Astrocyte (in vitro differentiated cells and primary cell): ENCODE results near the gene C20orf96. TPM values are rescaled to one million over a fixed set of nuclear protein-coding genes. Genes with fewer than 3 reads are reported as not detected.

ENCODE experiments used
- DNase-seq: peaks from one replicate; pipeline ENCODE4 v3.0.0-alpha.2; 2010; ENCODE audit warnings: low read depth
- FAIRE-seq: peaks from 2 replicates; lab custom pipeline; 2011; peaks lifted over from hg19 to GRCh38; lab: Jason Lieb, UNC
- H2AFZ ChIP-seq: 2 replicates; pipeline ENCODE4 v1.6.0; 2012; ENCODE audit warnings: low read depth, low read length, inconsistent platforms
- H3K27ac ChIP-seq: 2 replicates; pipeline ENCODE4 v1.5.1; 2011; ENCODE audit warnings: low read depth, low read length, inconsistent platforms
- H3K27me3 ChIP-seq: 2 replicates; pipeline ENCODE4 v1.6.0; 2011; ENCODE audit warnings: low read length, inconsistent platforms; ENCODE audit not compliant: insufficient read depth
- H3K36me3 ChIP-seq: 2 replicates; pipeline ENCODE4 v1.5.1; 2011; ENCODE audit warnings: low read length, inconsistent platforms; ENCODE audit not compliant: insufficient read depth
- H3K4me1 ChIP-seq: 2 replicates; pipeline ENCODE4 v1.5.1; 2011; ENCODE audit warnings: low read length, inconsistent platforms; ENCODE audit not compliant: insufficient read depth
- H3K4me2 ChIP-seq: 2 replicates; pipeline ENCODE4 v1.6.0; 2012; ENCODE audit warnings: low read length, inconsistent platforms
- H3K4me3 ChIP-seq: 2 replicates; pipeline ENCODE4 v1.5.1; 2011; ENCODE audit warnings: low read depth, mild to moderate bottlenecking, low read length, inconsistent platforms; ENCODE audit not compliant: insufficient read depth
- H3K79me2 ChIP-seq: 2 replicates; pipeline ENCODE4 v1.6.0; 2012; ENCODE audit warnings: mild to moderate bottlenecking, low read length, inconsistent platforms; ENCODE audit not compliant: insufficient read depth
- H3K9ac ChIP-seq: 2 replicates; pipeline ENCODE4 v1.6.0; 2012; ENCODE audit warnings: mild to moderate bottlenecking, low read length, inconsistent platforms
- H3K9me3 ChIP-seq: 2 replicates; pipeline ENCODE4 v1.5.1; 2012; ENCODE audit warnings: low read depth, mild to moderate bottlenecking, low read length, inconsistent platforms; ENCODE audit not compliant: insufficient read depth
- H4K20me1 ChIP-seq: 2 replicates; pipeline ENCODE4 v1.6.0; 2012; ENCODE audit warnings: low read length, inconsistent platforms; ENCODE audit not compliant: insufficient read depth
- H3K27ac Mint-ChIP-seq: one replicate; pipeline ENCODE4 v1.8.0; 2021; ENCODE audit warnings: mild to moderate bottlenecking, mixed read lengths; ENCODE audit not compliant: unreplicated experiment
- H3K27me3 Mint-ChIP-seq: one replicate; pipeline ENCODE4 v1.8.0; 2021; ENCODE audit warnings: low read depth, mixed read lengths; ENCODE audit not compliant: unreplicated experiment
- H3K36me3 Mint-ChIP-seq: one replicate; pipeline ENCODE4 v1.8.0; 2021; ENCODE audit warnings: low read depth, mixed read lengths; ENCODE audit not compliant: unreplicated experiment
- H3K4me1 Mint-ChIP-seq: one replicate; pipeline ENCODE4 v1.8.0; 2021; ENCODE audit warnings: low read depth, mixed read lengths; ENCODE audit not compliant: unreplicated experiment
- H3K4me3 Mint-ChIP-seq: one replicate; pipeline ENCODE4 v1.8.0; 2021; ENCODE audit warnings: mild to moderate bottlenecking, moderate library complexity, mixed read lengths; ENCODE audit not compliant: unreplicated experiment
- H3K9me3 Mint-ChIP-seq: one replicate; pipeline ENCODE4 v1.8.0; 2021; ENCODE audit warnings: mild to moderate bottlenecking, mixed read lengths; ENCODE audit not compliant: unreplicated experiment
- CTCF ChIP-seq: IDR thresholded peaks from 2 replicates; pipeline ENCODE4 v1.5.1; 2011; ENCODE audit warnings: low read depth, mild to moderate bottlenecking, inconsistent platforms, low read length, moderate library complexity; ENCODE audit not compliant: insufficient read depth
- EZH2 ChIP-seq: IDR thresholded peaks from 2 replicates; pipeline ENCODE4 v1.6.1; 2012; ENCODE audit warnings: mild to moderate bottlenecking, low read length, inconsistent platforms; ENCODE audit not compliant: insufficient read depth
- total RNA-seq: library from RNA; stranded (reverse); gene quantifications from 2 replicates; pipeline ENCODE4 v1.2.1, GENCODE V29; 2021

Gene C20orf96
- total RNA-seq, 1 donor from 2014 or later = 10.7 TPM

DNA sequence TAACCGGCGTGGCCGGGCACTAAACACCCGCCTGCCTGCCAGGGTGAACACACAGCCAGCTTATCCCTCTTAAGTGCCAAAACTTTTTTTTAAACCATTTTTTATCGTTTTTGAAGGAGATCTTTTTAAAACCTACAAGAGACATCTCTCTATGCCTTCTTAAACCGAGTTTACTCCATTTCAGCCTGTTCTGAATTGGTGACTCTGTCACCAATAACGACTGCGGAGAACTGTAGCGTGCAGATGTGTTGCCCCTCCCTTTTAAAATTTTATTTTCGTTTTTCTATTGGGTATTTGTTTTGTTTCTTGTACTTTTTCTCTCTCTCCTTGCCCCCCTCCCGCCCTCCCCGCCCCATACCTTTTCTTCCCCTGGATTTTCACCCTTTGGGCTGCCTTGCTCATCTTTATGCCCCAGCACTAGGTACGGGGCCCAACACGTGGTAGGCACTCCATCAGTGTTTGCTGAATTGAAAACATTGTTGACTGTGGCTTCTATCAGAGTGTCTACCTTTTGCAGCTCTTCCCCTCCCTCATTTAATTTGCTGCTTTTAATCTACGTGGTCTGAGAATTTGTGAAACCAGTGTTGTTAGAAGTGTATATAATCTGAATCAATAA lies 8.3 kb upstream of the C20orf96 start:
- peak overlapping the region; percentile 94 for H3K9ac ChIP-seq
- peaks cover 33% of the 10 kb centered on the region for H4K20me1 ChIP-seq
- no peaks in the 10 kb centered on the region for H3K27me3 Mint-ChIP-seq
- no peak overlapping the region for H2AFZ ChIP-seq
- H3K27ac ChIP-seq = peak overlapping the region; percentile 93
- H3K27me3 ChIP-seq = no peaks in the 10 kb centered on the region
- no peaks in the 10 kb centered on the region for H3K9me3 ChIP-seq
- peak overlapping the region; percentile 83 for H3K27ac Mint-ChIP-seq
- no peak for FAIRE-seq
- TF ChIP-seq CTCF = no peak
- no peak for TF ChIP-seq EZH2
- peak overlapping the region; percentile 99 for H3K4me2 ChIP-seq
- H3K36me3 Mint-ChIP-seq = no peaks in the 10 kb centered on the region
- no peaks in the 10 kb centered on the region for H3K9me3 Mint-ChIP-seq
- DNase-seq = no peak
- H3K36me3 ChIP-seq = no peaks in the 10 kb centered on the region
- H3K4me1 Mint-ChIP-seq = peaks cover 27% of the 10 kb centered on the region
- peak overlapping the region; percentile 98 for H3K4me3 Mint-ChIP-seq
- peaks cover 26% of the 10 kb centered on the region for H3K4me1 ChIP-seq
- H3K4me3 ChIP-seq = peak overlapping the region; percentile 96
- peaks cover 48% of the 10 kb centered on the region for H3K79me2 ChIP-seq

- H3K79me2 ChIP-seq = peaks cover 48% of the 10 kb centered on the region
- H3K9ac ChIP-seq = peak overlapping the region; percentile 94
- peak overlapping the region; percentile 93 for H3K27ac ChIP-seq
- no peaks in the 10 kb centered on the region for H3K9me3 ChIP-seq
- FAIRE-seq (no peak), DNase-seq (peak; percentile 59)
- Mint-ChIP-seq H3K4me1 (peaks cover 27% of the 10 kb centered on the region), H3K9me3 (no peaks in the 10 kb centered on the region), H3K4me3 (peak overlapping the region; percentile 98), H3K36me3 (no peaks in the 10 kb centered on the region), H3K27me3 (no peaks in the 10 kb centered on the region), H3K27ac (peak overlapping the region; percentile 88)
- peak overlapping the region; percentile 96 for H3K4me3 ChIP-seq
- no peaks in the 10 kb centered on the region for H3K27me3 ChIP-seq
- peaks cover 33% of the 10 kb centered on the region for H4K20me1 ChIP-seq
- H3K36me3 ChIP-seq = no peaks in the 10 kb centered on the region
- H2AFZ ChIP-seq = peak overlapping the region; percentile 88
- H3K4me1 ChIP-seq = peaks cover 26% of the 10 kb centered on the region
- peak overlapping the region; percentile 99 for H3K4me2 ChIP-seq
- TF ChIP-seq CTCF = no peak
- no peak for TF ChIP-seq EZH2
Observed at GRCh38 chr20:297925-298775, 7.6 kb upstream of the C20orf96 start.
